Stimulated activated naive B cell treated with anti-CD40 and anti-IgM and Interleukin-4, amounts not matched to agents 10 μg/mL and 1 μg/mL and 100 μg/mL, for 72 hours (primary cell): ENCODE measurements around the gene IL3RA.
"Not testable (repeated sequence)": the region's sequence is repeated elsewhere in the genome, so short reads cannot be mapped to it uniquely, and the experiment has no call there.

Source experiments
- ATAC-seq, 2 donors: fragments of 150-1000 bp; cut with Tn5 transposase; replicated peaks; 2 replicates each; pipeline ENCODE4 v1.10.0; 2021; ENCODE audit warnings: moderate library complexity in 1 of 2
- DNase-seq: peaks from one replicate; pipeline ENCODE4 v3.0.0; 2021
- H3K27ac Mint-ChIP-seq: one replicate; pipeline ENCODE4 v1.8.0; 2022; ENCODE audit warnings: mild to moderate bottlenecking, mixed read lengths
- H3K27me3 Mint-ChIP-seq, 2 donors: one replicate each; pipeline ENCODE4 v1.8.0; 2022; ENCODE audit warnings: mixed read lengths in 2 of 2
- H3K36me3 Mint-ChIP-seq, 2 donors: one replicate each; pipeline ENCODE4 v1.8.0; 2022; ENCODE audit warnings: mixed read lengths in 2 of 2, mild to moderate bottlenecking in 1 of 2
- H3K4me1 Mint-ChIP-seq, 2 donors: one replicate each; pipeline ENCODE4 v1.8.0; 2022; ENCODE audit warnings: mixed read lengths in 2 of 2, mild to moderate bottlenecking in 1 of 2
- H3K4me3 Mint-ChIP-seq, 2 donors: one replicate each; pipeline ENCODE4 v1.8.0; 2022; ENCODE audit warnings: mild to moderate bottlenecking in 2 of 2, mixed read lengths in 2 of 2, moderate library complexity in 1 of 2
- H3K9me3 Mint-ChIP-seq, 2 donors: one replicate each; pipeline ENCODE4 v1.8.0; 2022; ENCODE audit warnings: mixed read lengths in 2 of 2, mild to moderate bottlenecking in 1 of 2

IL3RA gene

DNA sequence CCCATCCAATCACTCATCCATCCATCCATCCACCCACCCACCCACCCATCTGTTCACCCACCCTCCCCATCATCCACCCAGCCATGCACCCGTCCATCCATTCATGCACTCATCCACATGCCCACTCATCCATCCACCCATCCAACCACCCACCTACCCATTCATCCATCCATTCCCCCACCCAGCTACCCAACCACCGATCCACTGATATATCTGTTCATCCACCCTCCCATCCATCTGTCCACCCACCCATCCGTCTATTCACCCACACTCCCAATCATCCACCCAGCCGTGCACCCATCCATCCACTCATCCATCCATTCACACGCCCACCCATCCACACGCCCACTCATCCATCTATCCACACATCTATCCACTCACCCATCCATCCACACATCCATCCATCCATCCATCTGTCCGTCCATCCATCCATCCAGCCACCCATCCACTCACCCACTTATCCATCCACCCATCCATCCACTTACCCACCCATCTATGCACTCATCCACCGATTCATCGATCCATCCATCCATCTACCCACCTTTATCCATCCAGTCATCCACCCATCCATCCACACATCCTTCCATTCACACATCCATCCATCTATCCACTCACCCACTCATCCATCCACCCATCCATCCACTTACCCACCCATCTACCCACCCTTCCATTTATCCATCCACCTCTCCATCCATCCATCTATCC, 87.7 kb downstream of the IL3RA start:
- Mint-ChIP-seq H3K4me3 (peak overlapping the region in 1 of 2 donors; percentile 20), H3K36me3 (peaks cover 74 to 79% of the 10 kb centered on the region in 2 donors), H3K27ac (peak overlapping the region; percentile 11), H3K9me3 (peaks cover 24 to 25% of the 10 kb centered on the region in 2 donors), H3K27me3 (no peaks in the 10 kb centered on the region), H3K4me1 (peaks cover 7 to 11% of the 10 kb centered on the region in 2 donors)
- no peak for ATAC-seq
- no peak for DNase-seq

DNA sequence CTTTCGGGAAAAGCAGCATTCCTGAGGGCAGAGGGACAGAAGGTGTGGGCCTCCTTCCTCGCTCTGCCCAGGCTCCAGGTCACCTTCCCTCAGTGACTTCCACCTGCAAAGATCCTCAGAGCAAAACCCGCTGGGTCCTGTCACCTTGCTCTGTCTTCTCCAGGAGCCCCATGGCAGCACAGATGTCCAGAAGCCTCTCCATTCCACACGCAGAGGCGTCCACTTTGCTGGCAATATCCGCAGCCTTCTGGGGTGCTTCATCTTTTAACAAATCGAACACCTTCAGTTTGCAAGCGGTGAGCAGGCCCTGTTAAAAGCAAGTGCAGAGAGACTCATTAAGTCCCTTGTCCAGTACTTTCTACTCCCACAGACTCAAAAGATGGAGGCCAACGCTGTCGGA, 88.8 kb downstream of the IL3RA start:
- ATAC-seq: no peak
- H3K9me3 Mint-ChIP-seq: peaks cover 19% of the 10 kb centered on the region in 2 donors
- H3K4me1 Mint-ChIP-seq: peaks cover 2 to 7% of the 10 kb centered on the region in 2 donors
- peaks cover 71 to 72% of the 10 kb centered on the region in 2 donors for H3K36me3 Mint-ChIP-seq
- H3K27ac Mint-ChIP-seq: no peak overlapping the region
- DNase-seq: no peak
- H3K27me3 Mint-ChIP-seq: no peaks in the 10 kb centered on the region
- H3K4me3 Mint-ChIP-seq: no peak overlapping the region

DNA sequence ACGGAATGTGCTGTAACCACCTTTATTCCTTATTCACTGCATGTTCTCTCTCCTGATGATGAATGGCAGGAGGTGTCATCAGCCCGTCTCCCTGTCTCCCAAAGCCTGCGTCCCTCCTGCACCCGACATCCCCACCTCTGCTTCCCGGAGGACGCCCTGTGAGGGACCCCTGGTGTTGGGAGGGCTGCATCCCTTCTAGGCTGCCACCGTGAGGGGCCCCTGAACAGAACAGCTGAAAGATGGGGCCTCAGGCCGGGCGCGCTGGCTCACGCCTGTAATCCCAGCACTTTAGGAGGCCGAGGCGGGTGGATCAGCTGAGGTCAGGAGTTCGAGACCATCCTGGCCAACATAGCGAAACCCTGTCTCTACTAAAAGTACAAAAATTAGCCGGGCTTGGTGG, 89.7 kb downstream of the IL3RA start:
- not testable (repeated sequence) for ATAC-seq, H3K4me1 Mint-ChIP-seq, DNase-seq, H3K27ac Mint-ChIP-seq, H3K27me3 Mint-ChIP-seq, H3K4me3 Mint-ChIP-seq
- peaks cover 19% of the 10 kb centered on the region in 2 donors for H3K9me3 Mint-ChIP-seq
- peaks cover 67% of the 10 kb centered on the region in 2 donors for H3K36me3 Mint-ChIP-seq

DNA sequence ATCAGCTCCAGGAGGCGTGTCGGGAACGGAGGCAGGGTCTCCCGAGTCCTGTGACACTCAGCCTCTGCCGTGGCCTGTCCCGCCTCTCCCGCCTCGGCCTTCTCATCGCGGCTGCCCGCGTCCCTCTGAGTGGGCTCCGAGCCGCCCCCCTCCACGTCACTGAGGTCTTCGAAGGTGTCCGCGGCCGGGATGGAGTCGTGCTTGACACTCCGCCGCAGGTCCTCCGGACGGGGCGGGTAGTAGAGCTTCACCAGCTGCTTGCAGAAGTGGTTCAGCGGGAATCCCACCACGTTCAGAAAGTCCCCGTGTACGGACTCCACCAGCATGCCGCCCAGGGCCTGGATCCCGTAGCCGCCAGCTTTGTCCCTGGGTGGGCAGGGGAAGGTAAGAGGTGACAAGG, 91.2 kb downstream of the IL3RA start:
- Mint-ChIP-seq H3K36me3 (peaks cover 62 to 64% of the 10 kb centered on the region in 2 donors), H3K4me1 (peaks cover 0 to 7% of the 10 kb centered on the region in 2 donors), H3K9me3 (peaks cover 16 to 19% of the 10 kb centered on the region in 2 donors), H3K27ac (no peak overlapping the region), H3K27me3 (no peaks in the 10 kb centered on the region), H3K4me3 (no peak overlapping the region)
- DNase-seq: no peak
- ATAC-seq: no peak

DNA sequence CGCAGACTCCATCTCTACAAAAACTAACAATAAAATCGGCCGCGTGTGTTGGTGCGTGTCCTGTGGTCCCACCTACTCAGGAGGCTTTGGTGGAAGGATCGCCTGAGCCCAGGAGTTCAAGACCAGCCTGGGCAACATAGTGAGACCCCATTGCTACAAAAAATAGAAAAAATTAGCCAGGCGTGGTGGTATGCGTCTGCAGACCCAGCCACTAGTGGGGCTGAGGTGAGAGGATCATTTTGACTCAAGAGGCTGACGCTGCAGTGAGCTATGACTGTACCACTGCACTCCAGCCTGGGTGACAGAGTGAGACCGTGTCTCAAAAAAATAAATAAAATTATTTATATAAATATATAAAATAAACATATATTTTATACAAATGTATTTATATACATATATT, 93.9 kb downstream of the IL3RA start:
- no peaks in the 10 kb centered on the region for H3K9me3 Mint-ChIP-seq
- no peak overlapping the region for H3K27ac Mint-ChIP-seq
- ATAC-seq (peak; percentile 60 to 67), DNase-seq (no peak)
- peaks cover 47 to 52% of the 10 kb centered on the region in 2 donors for H3K36me3 Mint-ChIP-seq
- H3K4me1 Mint-ChIP-seq: no peaks in the 10 kb centered on the region
- H3K27me3 Mint-ChIP-seq: no peaks in the 10 kb centered on the region
- H3K4me3 Mint-ChIP-seq: no peak overlapping the region
